A549 (cell line): ENCODE measurements around the gene STRN3.

Experiments
- CEBPB ChIP-seq, 2 experiments: fragments of >200 bp in 1 of 2; sonication (Bioruptor Twin) in 1 of 2; formaldehyde crosslinking in 1 of 2; IDR thresholded peaks; 2 replicates each; pipeline ENCODE4 v1.6.1; 2012 to 2016
- CTCF ChIP-seq: fragments of >200 bp; sonication (Bioruptor Twin); formaldehyde crosslinking; IDR thresholded peaks from 3 replicates; pipeline ENCODE4 v1.5.1; 2016
- JUN ChIP-seq, 2 experiments: fragments of >200 bp; sonication (Bioruptor Twin); formaldehyde crosslinking; IDR thresholded peaks; 2 replicates in 1 of 2; 3 replicates in 1 of 2; pipeline ENCODE4 v1.6.1; 2016 to 2017
- JUNB ChIP-seq: fragments of >200 bp; sonication (Bioruptor Twin); formaldehyde crosslinking; IDR thresholded peaks from 2 replicates; pipeline ENCODE4 v1.6.1; 2016
- MYC ChIP-seq: IDR thresholded peaks from 2 replicates; pipeline ENCODE4 v1.6.1; 2012; ENCODE audit warnings: mild to moderate bottlenecking, inconsistent platforms, low read length, improper control_type of control experiment, borderline replicate concordance
- RFX5 ChIP-seq: fragments of 450-650 bp; IDR thresholded peaks from 2 replicates; pipeline ENCODE4 v1.7.1; 2014; ENCODE audit warnings: antibody characterized with exemption, mild to moderate bottlenecking, moderate library complexity
- RNF2 ChIP-seq: fragments of 200-600 bp; sonication (generic); IDR thresholded peaks from 2 replicates; pipeline ENCODE4 v1.6.1; 2016; ENCODE audit warnings: low read depth, mild to moderate bottlenecking, antibody characterized with exemption, moderate library complexity, borderline replicate concordance
- SMC3 ChIP-seq: fragments of >200 bp; sonication (Bioruptor Twin); formaldehyde crosslinking; IDR thresholded peaks from 3 replicates; pipeline ENCODE4 v1.6.1; 2018; ENCODE audit warnings: inconsistent platforms
- TP53 ChIP-seq: fragments of 250-450 bp; sonication (Bioruptor Pico); IDR thresholded peaks from 2 replicates; pipeline ENCODE4 v1.5.0; 2021; ENCODE audit warnings: mild to moderate bottlenecking, moderate library complexity

GRCh38 chr14:30889244-30889594, 137.0 kb downstream of the STRN3 start:
- TF ChIP-seq JUN (IDR thresholded peaks at IDR 0.05): no peak
- no peak for TF ChIP-seq CTCF
- no peak for TF ChIP-seq RNF2
- TF ChIP-seq RFX5: no peak
- TF ChIP-seq MYC: no peak
- TF ChIP-seq JUNB: no peak
- TF ChIP-seq SMC3: no peak
- TF ChIP-seq CEBPB (IDR thresholded peaks at IDR 0.05): no peak
- TF ChIP-seq TP53: no peak
